GM19351 (cell line): ENCODE results near the gene DSC1.
"Not testable (repeated sequence)": the region's sequence is repeated elsewhere in the genome, so short reads cannot be mapped to it uniquely, and the experiment has no call there.

ENCODE experiments used
- ATAC-seq: cut with Tn5 transposase; IDR thresholded peaks from one replicate; pipeline ENCODE4 v1.9.1; 2021; ENCODE audit warnings: mild to moderate bottlenecking, moderate library complexity; ENCODE audit not compliant: unreplicated experiment

DSC1 gene

GRCh38 chr18:31171144-31171839 lies 8.6 kb upstream of the DSC1 start:
- no peak for ATAC-seq

GRCh38 chr18:31170335-31170734 lies 7.7 kb upstream of the DSC1 start:
- no peak for ATAC-seq

- no peak for ATAC-seq
Observed at GRCh38 chr18:31162419-31162793, 250 bp downstream of the DSC1 start.

GRCh38 chr18:31161757-31162418 lies 768 bp downstream of the DSC1 start:
- ATAC-seq, result no peak

- ATAC-seq, result no peak
Observed at GRCh38 chr18:31156821-31157763, 5.6 kb downstream of the DSC1 start.

- ATAC-seq, result no peak
Observed at GRCh38 chr18:31155498-31155897, 7.2 kb downstream of the DSC1 start.

GRCh38 chr18:31154181-31154580 lies 8.5 kb downstream of the DSC1 start:
- no peak for ATAC-seq

- ATAC-seq, result no peak
Observed at GRCh38 chr18:31149351-31149750, 13.3 kb downstream of the DSC1 start.

- no peak for ATAC-seq
Observed at GRCh38 chr18:31148600-31148999, 14.1 kb downstream of the DSC1 start.

- ATAC-seq, result no peak
Observed at GRCh38 chr18:31146809-31147208, 15.8 kb downstream of the DSC1 start.

- no peak for ATAC-seq
Observed at GRCh38 chr18:31143025-31143424, 19.6 kb downstream of the DSC1 start.

- no peak for ATAC-seq
Observed at GRCh38 chr18:31138709-31139108, 23.9 kb downstream of the DSC1 start.

GRCh38 chr18:31134988-31135529 lies 27.6 kb downstream of the DSC1 start:
- no peak for ATAC-seq

GRCh38 chr18:31129398-31130115 lies 33.1 kb downstream of the DSC1 start:
- ATAC-seq, result no peak

GRCh38 chr18:31125878-31126277 lies 36.8 kb downstream of the DSC1 start:
- no peak for ATAC-seq

- ATAC-seq, result not testable (repeated sequence)
Observed at GRCh38 chr18:31123125-31123524, 39.5 kb downstream of the DSC1 start.

- ATAC-seq, result no peak
Observed at GRCh38 chr18:31120594-31120993, 42.1 kb downstream of the DSC1 start.

- no peak for ATAC-seq
Observed at GRCh38 chr18:31116853-31117595, 45.6 kb downstream of the DSC1 start.

- no peak for ATAC-seq
Observed at GRCh38 chr18:31112804-31113203, 49.9 kb downstream of the DSC1 start.

GRCh38 chr18:31105733-31106132 lies 56.9 kb downstream of the DSC1 start:
- no peak for ATAC-seq
